MM.1S (cell line): Measurements from ENCODE around the gene TMEM121.

Source experiments
- EZH2 ChIP-seq: fragments of 300-600 bp; sonication (generic); optimal IDR thresholded peaks from 2 replicates; pipeline ENCODE3; 2017; ENCODE audit warnings: low read depth, mild to moderate bottlenecking, antibody characterized with exemption, low read length, mixed read lengths
- EZH2phosphoT487 ChIP-seq: fragments of 300-600 bp; sonication (generic); IDR thresholded peaks from 2 replicates; pipeline ENCODE4 v1.6.1; 2018; ENCODE audit warnings: antibody characterized with exemption, low read length

- TF ChIP-seq EZH2phosphoT487: no peak
- TF ChIP-seq EZH2: no peak
These were observed 42.0 kb upstream of the TMEM121 start for GRCh38 chr14:105484069-105484996.
